K562 (cell line): ENCODE data around the gene RAP1A. TPM values are rescaled to one million over a fixed set of nuclear protein-coding genes. Genes with fewer than 3 reads are reported as not detected.

Experiments used
- ATAC-seq: fragments of 200-7000 bp; cut with Tn5 transposase; 3 replicates; pipeline ENCODE4 v1.9.1; 2020; ENCODE audit warnings: moderate library complexity
- BruUV-seq: library from RNA; stranded (reverse); fragments of 400-500 nt; replicated peaks from 2 replicates; lab custom pipeline; 2021; lab: Mats Ljungman, UMichigan
- CTCF ChIA-PET: fragments of 300-600 bp; formaldehyde crosslinking; extraction: SDS; loops from one replicate; lab custom pipeline; 2021; ENCODE audit warnings: low intra/inter-chr PET ratio; lab: Yijun Ruan, JAX
- POLR2A ChIA-PET: fragments of 300-600, 350-650 bp; sonication (Branson Sonifier 250); formaldehyde crosslinking; extraction: SDS; loops from one replicate; lab custom pipeline; 2021; ENCODE audit warnings: antibody characterized with exemption, inconsistent platforms; lab: Yijun Ruan, JAX
- DNase-seq, 4 experiments: peaks; one replicate each; pipeline versions ENCODE4 v3.0.0 to v3.0.0-alpha.2; 2011 to 2018; ENCODE audit warnings: low spot score in 3 of 4, mixed read lengths in 3 of 4; ENCODE audit errors: extremely low read depth in 1 of 4
- FAIRE-seq: peaks from 2 replicates; lab custom pipeline; 2011; peaks lifted over from hg19 to GRCh38; lab: Jason Lieb, UNC
- H2AFZ ChIP-seq: 2 replicates; pipeline ENCODE4 v1.6.0; 2011; ENCODE audit warnings: low read depth, low read length, control low read depth, inconsistent platforms
- H3K27ac ChIP-seq: fragments of 200-600 bp; 3 replicates; pipeline ENCODE4 v1.8.0; 2011; ENCODE audit warnings: low read depth, mild to moderate bottlenecking, control low read depth, inconsistent platforms, low read length, moderate library complexity, mixed read lengths; ENCODE audit errors: extremely low read depth
- H3K27me3 ChIP-seq, 2 experiments: fragments of 300-600 bp in 1 of 2; 2 replicates in 1 of 2; 3 replicates in 1 of 2; pipeline versions ENCODE4 v1.6.0 to v1.8.0; 2011; ENCODE audit warnings: inconsistent platforms in 2 of 2, low read length in 2 of 2, mild to moderate bottlenecking in 1 of 2, mixed read lengths in 1 of 2, moderate library complexity in 1 of 2; ENCODE audit not compliant: control insufficient read depth in 2 of 2, insufficient read depth in 2 of 2
- H3K36me3 ChIP-seq: fragments of 300-600 bp; 3 replicates; pipeline ENCODE4 v1.8.0; 2011; ENCODE audit warnings: mild to moderate bottlenecking, low read length, inconsistent platforms; ENCODE audit not compliant: control insufficient read depth, insufficient read depth
- H3K4me1 ChIP-seq, 2 experiments: fragments of 200-600 bp in 1 of 2; replicated peaks in 1 of 2; 2 replicates in 1 of 2; 3 replicates in 1 of 2; pipeline versions ENCODE4 v1.5.1 to v1.8.0; 2011; ENCODE audit warnings: inconsistent platforms in 2 of 2, low read length in 2 of 2, mild to moderate bottlenecking in 1 of 2, mixed read lengths in 1 of 2, moderate library complexity in 1 of 2; ENCODE audit not compliant: control insufficient read depth in 2 of 2, insufficient read depth in 2 of 2
- H3K4me2 ChIP-seq: 2 replicates; pipeline ENCODE4 v1.6.1; 2011; ENCODE audit warnings: low read length, control low read depth, inconsistent platforms, mixed read lengths; ENCODE audit not compliant: insufficient read depth
- H3K4me3 ChIP-seq: fragments of 200-600 bp; sonication (generic), shearing (Covaris generic); 2 replicates; pipeline ENCODE4 v1.5.1; 2016; ENCODE audit warnings: control low read depth, inconsistent platforms
- H3K79me2 ChIP-seq: fragments of 200-600 bp; 3 replicates; pipeline ENCODE4 v1.8.0; 2011; ENCODE audit warnings: low read length, inconsistent platforms; ENCODE audit not compliant: control insufficient read depth, insufficient read depth
- H3K9ac ChIP-seq, 2 experiments: 2 replicates each; pipeline versions ENCODE4 v1.6.0 to v1.6.1; 2011; ENCODE audit warnings: low read depth in 2 of 2, low read length in 2 of 2, control low read depth in 1 of 2, inconsistent platforms in 1 of 2, mild to moderate bottlenecking in 1 of 2, mixed read lengths in 1 of 2; ENCODE audit not compliant: insufficient read depth in 1 of 2
- H3K9me1 ChIP-seq: one replicate; pipeline ENCODE4 v1.6.0; 2011; ENCODE audit warnings: inconsistent platforms, mild to moderate bottlenecking, low read length, moderate library complexity; ENCODE audit not compliant: control insufficient read depth, insufficient read depth
- H3K9me3 ChIP-seq: replicated peaks from 2 replicates; pipeline ENCODE4 v1.5.1; 2011; ENCODE audit warnings: low read depth, low read length, inconsistent platforms; ENCODE audit not compliant: control insufficient read depth, insufficient read depth
- H4K20me1 ChIP-seq: replicated peaks from 2 replicates; pipeline ENCODE4 v1.6.1; 2011; ENCODE audit warnings: low read length, inconsistent platforms, mixed read lengths; ENCODE audit not compliant: control insufficient read depth, insufficient read depth
- ESRRA ChIP-seq: fragments of 450-650 bp; IDR thresholded peaks from 2 replicates; pipeline ENCODE4 v1.6.1; 2014; ENCODE audit warnings: low read depth, mild to moderate bottlenecking, moderate library complexity, borderline replicate concordance
- HMGN3 ChIP-seq: IDR thresholded peaks from 2 replicates; pipeline ENCODE4 v1.6.1; 2011; ENCODE audit warnings: borderline replicate concordance, low read depth, mild to moderate bottlenecking, mixed read lengths, low read length; ENCODE audit not compliant: insufficient read length; ENCODE audit errors: extremely low read depth
- NFIC ChIP-seq: fragments of 450-650 bp; IDR thresholded peaks from 2 replicates; pipeline ENCODE4 v1.6.1; 2017; ENCODE audit warnings: mild to moderate bottlenecking, inconsistent platforms
- PCBP2 ChIP-seq: fragments of 200-400 bp; formaldehyde crosslinking; IDR thresholded peaks from 2 replicates; pipeline ENCODE4 v1.6.1; 2018; ENCODE audit warnings: low read length, low read depth, mild to moderate bottlenecking, moderate library complexity; ENCODE audit not compliant: poor library complexity, severe bottlenecking
- WGBS: fragments of 100-300 bp; shearing (Covaris generic); methylation state at CpG from one replicate; pipeline ENCODE4 v1.1.6; 2016; ENCODE audit warnings: low coverage, mixed read lengths; ENCODE audit not compliant: insufficient coverage; ENCODE audit errors: missing lambda C conversion rate; 5-methylcytosine and 5-hydroxymethylcytosine counted together
- in situ Hi-C: fragments of 300-500 bp; cut with MboI; formaldehyde crosslinking; loops from 4 replicates; pipeline ENCODE4 v1.15.0; 2018; ENCODE audit warnings: inconsistent platforms, mixed read lengths
- intact Hi-C: fragments of 100-400 bp; cut with micrococcal nuclease; formaldehyde crosslinking; loops from 2 replicates; pipeline ENCODE4 v1.14.2; 2022
- polyA plus RNA-seq, 8 experiments: library from polyadenylated mRNA; depleted of rRNA in 4 of 8; stranded (reverse) in 5 of 8; unstranded in 3 of 8; fragments of >200 nt; fragmentation: Nextera tagmentation in 2 of 8; fragmentation: Illumina TruSeq in 1 of 8; extraction: Ambion mirVana in 2 of 8; extraction: Trizol in 1 of 8; gene quantifications; 2 replicates each; pipeline versions ENCODE4 v1.2.1 to v1.2.3, GENCODE V29; 2011 to 2014; ENCODE audit warnings: inconsistent platforms in 1 of 8, missing spikeins in 1 of 8
- total RNA-seq, 7 experiments: library from RNA; depleted of rRNA in 6 of 7; stranded (reverse); fragments of >200 nt in 6 of 7; fragmentation: Illumina TruSeq in 2 of 7; extraction: Trizol in 2 of 7; gene quantifications; 2 replicates each; pipeline versions ENCODE4 v1.2.1 to v1.2.3, GENCODE V29; 2011 to 2021; ENCODE audit warnings: low replicate concordance in 1 of 7
- TF ChIP-seq, protein P1 (sequence below): fragments of 450-650 bp; IDR thresholded peaks from 2 replicates; pipeline ENCODE4 v1.6.1; 2016

The RAP1A gene
- total and polyA plus RNA-seq, 9 of the 15 experiments (the other 6 are each of a cell fraction or from before 2014, with no cell fraction given) = 13.4 to 86.2 (median 32.5) TPM

DNA sequence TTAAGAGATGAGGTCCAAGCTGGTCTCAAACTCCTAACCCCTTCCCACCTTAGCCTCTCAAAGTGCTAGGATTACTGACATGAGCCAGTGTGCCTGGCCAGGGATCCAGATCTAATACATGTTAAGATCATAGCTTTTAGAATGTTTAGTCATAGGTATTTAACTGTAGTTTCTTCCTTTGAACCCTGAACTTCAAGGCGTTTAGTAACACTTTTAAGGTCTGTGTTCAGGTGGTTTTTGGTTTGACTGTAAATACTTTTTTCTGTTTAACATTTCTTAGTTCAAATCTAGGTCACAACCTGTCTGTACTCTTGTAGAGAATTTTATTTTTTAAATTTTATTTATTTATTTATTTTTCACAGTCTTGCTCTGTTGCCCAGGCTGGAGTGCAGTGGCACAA, 28.1 kb downstream of the RAP1A start:
- ATAC-seq (no peak), FAIRE-seq (no peak), DNase-seq (no peak)
- no peak overlapping the region for H3K4me3 ChIP-seq
- H3K9me1 ChIP-seq = no peaks in the 10 kb centered on the region
- intact Hi-C loops (no loop called here), in situ Hi-C loops (no loop called here)
- no peaks in the 10 kb centered on the region for H3K9me3 ChIP-seq
- H3K9ac ChIP-seq = no peak overlapping the region
- H3K4me1 ChIP-seq = peaks cover 3 to 5% of the 10 kb centered on the region in 2 experiments; a peak in 3 of 5 replicates
- H3K79me2 ChIP-seq = peaks cover 82% of the 10 kb centered on the region
- H3K36me3 ChIP-seq = peaks cover 6% of the 10 kb centered on the region; the same call in 1 of the 3 replicates
- CTCF ChIA-PET = no interaction called here
- H2AFZ ChIP-seq = no peak overlapping the region
- TF ChIP-seq PCBP2 = no peak
- no peaks in the 10 kb centered on the region for H3K27me3 ChIP-seq
- 79% methylated on average over 1 of the region's 1 CpG for WGBS
- no peak overlapping the region for H3K27ac ChIP-seq
- H4K20me1 ChIP-seq = no peaks in the 10 kb centered on the region
- H3K4me2 ChIP-seq = no peak overlapping the region
- no TSS peak for BruUV-seq
- POLR2A ChIA-PET = interaction anchor here (0.6 kb wide), 2 partner anchors 16 to 67 kb away, joined by 3 to 4 read pairs; no protein-coding TSS in a partner anchor

DNA sequence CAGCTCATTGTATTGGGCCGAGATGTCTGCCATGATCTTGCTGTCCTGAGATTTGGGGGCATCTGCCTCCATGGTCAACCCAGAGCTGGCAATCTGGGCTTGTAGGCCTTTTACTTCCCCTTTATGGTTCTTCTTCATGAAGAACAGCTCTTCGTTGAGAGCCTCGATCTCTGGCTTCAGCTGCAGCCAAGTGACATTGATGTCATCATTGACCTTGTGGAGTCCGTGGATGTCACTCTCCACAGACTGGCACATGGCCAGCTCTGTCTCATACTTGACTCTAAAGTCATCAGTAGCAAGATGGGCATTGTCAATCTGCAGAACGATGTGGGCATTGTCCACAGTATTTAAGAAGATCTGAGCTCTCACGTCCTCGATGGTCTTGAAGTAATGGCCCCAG, 29.2 kb downstream of the RAP1A start:
- peaks cover 3% of the 10 kb centered on the region; the same call in 1 of the 3 replicates for H3K36me3 ChIP-seq
- H3K27me3 ChIP-seq = no peaks in the 10 kb centered on the region
- WGBS = 72% methylated on average over 7 of the region's 7 CpGs
- no peaks in the 10 kb centered on the region for H4K20me1 ChIP-seq
- intact Hi-C loops (no loop called here), in situ Hi-C loops (no loop called here)
- H3K9me1 ChIP-seq = no peaks in the 10 kb centered on the region
- no peaks in the 10 kb centered on the region for H3K9me3 ChIP-seq
- no peak overlapping the region; a peak in 1 of 4 replicates for H3K9ac ChIP-seq
- no peak overlapping the region for H3K4me2 ChIP-seq
- ChIA-PET POLR2A (interaction anchor here (0.6 to 2.6 kb wide), 4 partner anchors 9 to 85 kb away, joined by 3 to 7 read pairs (median 5); no protein-coding TSS in a partner anchor), CTCF (no interaction called here)
- H2AFZ ChIP-seq = no peak overlapping the region
- H3K79me2 ChIP-seq = peaks cover 81% of the 10 kb centered on the region
- TF ChIP-seq NFIC = peak; percentile 77
- TF ChIP-seq, protein P1, sequence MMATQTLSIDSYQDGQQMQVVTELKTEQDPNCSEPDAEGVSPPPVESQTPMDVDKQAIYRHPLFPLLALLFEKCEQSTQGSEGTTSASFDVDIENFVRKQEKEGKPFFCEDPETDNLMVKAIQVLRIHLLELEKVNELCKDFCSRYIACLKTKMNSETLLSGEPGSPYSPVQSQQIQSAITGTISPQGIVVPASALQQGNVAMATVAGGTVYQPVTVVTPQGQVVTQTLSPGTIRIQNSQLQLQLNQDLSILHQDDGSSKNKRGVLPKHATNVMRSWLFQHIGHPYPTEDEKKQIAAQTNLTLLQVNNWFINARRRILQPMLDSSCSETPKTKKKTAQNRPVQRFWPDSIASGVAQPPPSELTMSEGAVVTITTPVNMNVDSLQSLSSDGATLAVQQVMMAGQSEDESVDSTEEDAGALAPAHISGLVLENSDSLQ = 0 out of 2 replicates have a peak, but pooled peaks have one; percentile 10
- TF ChIP-seq HMGN3 = no peak
- TF ChIP-seq ESRRA = peak; percentile 66; the same call in 1 of the 2 replicates
- no TSS peak for BruUV-seq
- ATAC-seq (no peak), FAIRE-seq (no peak), DNase-seq (no peak)
- H3K4me3 ChIP-seq = no peak overlapping the region
- peaks cover 3 to 5% of the 10 kb centered on the region in 2 experiments; a peak in 3 of 5 replicates for H3K4me1 ChIP-seq
- no peak overlapping the region for H3K27ac ChIP-seq
